PC-3 (cell line): ENCODE measurements around the gene GPBP1L1.

ENCODE experiments used
- EZH2 ChIP-seq: fragments of 300-600 bp; sonication (generic); IDR thresholded peaks from one replicate; pipeline ENCODE4 v1.6.1; 2017; ENCODE audit warnings: antibody characterized with exemption, mild to moderate bottlenecking, low read length; ENCODE audit not compliant: unreplicated experiment
- TF ChIP-seq, protein P1 (sequence below): fragments of 300-600 bp; sonication (generic); conservative IDR thresholded peaks from 2 replicates; pipeline ENCODE4 v1.5.1; 2017; ENCODE audit warnings: antibody characterized with exemption, low read depth, mild to moderate bottlenecking, low read length

DNA sequence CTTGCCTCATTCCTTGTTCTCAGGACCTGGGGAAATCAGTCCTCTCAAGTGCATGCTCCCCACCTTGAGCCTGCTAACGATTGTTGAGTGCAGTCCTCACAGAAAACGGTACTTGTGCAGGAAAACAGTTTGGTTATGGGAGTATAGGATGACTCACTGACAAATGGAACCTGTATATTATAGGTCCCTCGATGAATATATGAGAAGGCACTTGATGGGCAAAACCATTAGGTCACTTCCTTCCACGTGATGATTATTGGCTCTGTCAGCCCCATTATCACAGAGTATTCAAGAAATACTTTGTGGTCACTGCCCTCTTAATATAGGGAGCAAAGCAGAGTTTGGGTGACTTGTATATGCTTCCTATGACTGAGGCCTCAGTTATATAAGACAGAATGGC lies 68.7 kb downstream of the GPBP1L1 start:
- TF ChIP-seq, protein P1, sequence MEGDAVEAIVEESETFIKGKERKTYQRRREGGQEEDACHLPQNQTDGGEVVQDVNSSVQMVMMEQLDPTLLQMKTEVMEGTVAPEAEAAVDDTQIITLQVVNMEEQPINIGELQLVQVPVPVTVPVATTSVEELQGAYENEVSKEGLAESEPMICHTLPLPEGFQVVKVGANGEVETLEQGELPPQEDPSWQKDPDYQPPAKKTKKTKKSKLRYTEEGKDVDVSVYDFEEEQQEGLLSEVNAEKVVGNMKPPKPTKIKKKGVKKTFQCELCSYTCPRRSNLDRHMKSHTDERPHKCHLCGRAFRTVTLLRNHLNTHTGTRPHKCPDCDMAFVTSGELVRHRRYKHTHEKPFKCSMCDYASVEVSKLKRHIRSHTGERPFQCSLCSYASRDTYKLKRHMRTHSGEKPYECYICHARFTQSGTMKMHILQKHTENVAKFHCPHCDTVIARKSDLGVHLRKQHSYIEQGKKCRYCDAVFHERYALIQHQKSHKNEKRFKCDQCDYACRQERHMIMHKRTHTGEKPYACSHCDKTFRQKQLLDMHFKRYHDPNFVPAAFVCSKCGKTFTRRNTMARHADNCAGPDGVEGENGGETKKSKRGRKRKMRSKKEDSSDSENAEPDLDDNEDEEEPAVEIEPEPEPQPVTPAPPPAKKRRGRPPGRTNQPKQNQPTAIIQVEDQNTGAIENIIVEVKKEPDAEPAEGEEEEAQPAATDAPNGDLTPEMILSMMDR = no peak
- no peak for TF ChIP-seq EZH2
